ENCODE data around the gene ZNF335. TPM values are rescaled to one million over a fixed set of nuclear protein-coding genes. Genes with fewer than 3 reads are reported as not detected.
A peak's percentile ranks its signal among the peaks of the same experiment; 100 is the strongest.
"Not testable (repeated sequence)": the region's sequence is repeated elsewhere in the genome, so short reads cannot be mapped to it uniquely, and the experiment has no call there.

ZNF335 gene
- total RNA-seq, 1 donor from 2014 or later, result 14.2 TPM

GRCh38 chr20:45959956-45960630 is 11.9 kb downstream of the ZNF335 start:
- Mint-ChIP-seq H3K4me3 (ENCODE audit: unreplicated experiment) (no peak overlapping the region), H3K9me3 (ENCODE audit: low read depth) (no peaks in the 10 kb centered on the region), H3K27me3 (ENCODE audit: low read depth) (no peaks in the 10 kb centered on the region), H3K36me3 (ENCODE audit: low read depth) (peaks cover 41% of the 10 kb centered on the region), H3K4me1 (ENCODE audit: low read depth) (no peaks in the 10 kb centered on the region), H3K27ac (ENCODE audit: unreplicated experiment) (no peak overlapping the region)
- peak; percentile 71 for DNase-seq (ENCODE audit: low spot score)
- TF ChIP-seq, protein P1, sequence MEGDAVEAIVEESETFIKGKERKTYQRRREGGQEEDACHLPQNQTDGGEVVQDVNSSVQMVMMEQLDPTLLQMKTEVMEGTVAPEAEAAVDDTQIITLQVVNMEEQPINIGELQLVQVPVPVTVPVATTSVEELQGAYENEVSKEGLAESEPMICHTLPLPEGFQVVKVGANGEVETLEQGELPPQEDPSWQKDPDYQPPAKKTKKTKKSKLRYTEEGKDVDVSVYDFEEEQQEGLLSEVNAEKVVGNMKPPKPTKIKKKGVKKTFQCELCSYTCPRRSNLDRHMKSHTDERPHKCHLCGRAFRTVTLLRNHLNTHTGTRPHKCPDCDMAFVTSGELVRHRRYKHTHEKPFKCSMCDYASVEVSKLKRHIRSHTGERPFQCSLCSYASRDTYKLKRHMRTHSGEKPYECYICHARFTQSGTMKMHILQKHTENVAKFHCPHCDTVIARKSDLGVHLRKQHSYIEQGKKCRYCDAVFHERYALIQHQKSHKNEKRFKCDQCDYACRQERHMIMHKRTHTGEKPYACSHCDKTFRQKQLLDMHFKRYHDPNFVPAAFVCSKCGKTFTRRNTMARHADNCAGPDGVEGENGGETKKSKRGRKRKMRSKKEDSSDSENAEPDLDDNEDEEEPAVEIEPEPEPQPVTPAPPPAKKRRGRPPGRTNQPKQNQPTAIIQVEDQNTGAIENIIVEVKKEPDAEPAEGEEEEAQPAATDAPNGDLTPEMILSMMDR (IDR thresholded peaks at IDR 0.05), result no peak

GRCh38 chr20:45959126-45959525 is 12.9 kb downstream of the ZNF335 start:
- no peaks in the 10 kb centered on the region for H3K27me3 Mint-ChIP-seq (ENCODE audit: low read depth)
- H3K36me3 Mint-ChIP-seq (ENCODE audit: low read depth), result peaks cover 38% of the 10 kb centered on the region
- peak; percentile 90 for DNase-seq (ENCODE audit: low spot score)
- no peak overlapping the region for H3K27ac Mint-ChIP-seq (ENCODE audit: unreplicated experiment)
- no peak overlapping the region for H3K4me3 Mint-ChIP-seq (ENCODE audit: unreplicated experiment)
- TF ChIP-seq, protein P1 (IDR thresholded peaks at IDR 0.05), result no peak
- no peaks in the 10 kb centered on the region for H3K9me3 Mint-ChIP-seq (ENCODE audit: low read depth)
- no peaks in the 10 kb centered on the region for H3K4me1 Mint-ChIP-seq (ENCODE audit: low read depth)

GRCh38 chr20:45958593-45958992 is 13.4 kb downstream of the ZNF335 start:
- DNase-seq (ENCODE audit: low spot score), result peak; percentile 8
- Mint-ChIP-seq H3K27ac (ENCODE audit: unreplicated experiment) (no peak overlapping the region), H3K36me3 (ENCODE audit: low read depth) (peaks cover 36% of the 10 kb centered on the region), H3K27me3 (ENCODE audit: low read depth) (no peaks in the 10 kb centered on the region), H3K4me3 (ENCODE audit: unreplicated experiment) (no peak overlapping the region), H3K9me3 (ENCODE audit: low read depth) (no peaks in the 10 kb centered on the region), H3K4me1 (ENCODE audit: low read depth) (no peaks in the 10 kb centered on the region)
- TF ChIP-seq, protein P1 (IDR thresholded peaks at IDR 0.05), result no peak

DNA sequence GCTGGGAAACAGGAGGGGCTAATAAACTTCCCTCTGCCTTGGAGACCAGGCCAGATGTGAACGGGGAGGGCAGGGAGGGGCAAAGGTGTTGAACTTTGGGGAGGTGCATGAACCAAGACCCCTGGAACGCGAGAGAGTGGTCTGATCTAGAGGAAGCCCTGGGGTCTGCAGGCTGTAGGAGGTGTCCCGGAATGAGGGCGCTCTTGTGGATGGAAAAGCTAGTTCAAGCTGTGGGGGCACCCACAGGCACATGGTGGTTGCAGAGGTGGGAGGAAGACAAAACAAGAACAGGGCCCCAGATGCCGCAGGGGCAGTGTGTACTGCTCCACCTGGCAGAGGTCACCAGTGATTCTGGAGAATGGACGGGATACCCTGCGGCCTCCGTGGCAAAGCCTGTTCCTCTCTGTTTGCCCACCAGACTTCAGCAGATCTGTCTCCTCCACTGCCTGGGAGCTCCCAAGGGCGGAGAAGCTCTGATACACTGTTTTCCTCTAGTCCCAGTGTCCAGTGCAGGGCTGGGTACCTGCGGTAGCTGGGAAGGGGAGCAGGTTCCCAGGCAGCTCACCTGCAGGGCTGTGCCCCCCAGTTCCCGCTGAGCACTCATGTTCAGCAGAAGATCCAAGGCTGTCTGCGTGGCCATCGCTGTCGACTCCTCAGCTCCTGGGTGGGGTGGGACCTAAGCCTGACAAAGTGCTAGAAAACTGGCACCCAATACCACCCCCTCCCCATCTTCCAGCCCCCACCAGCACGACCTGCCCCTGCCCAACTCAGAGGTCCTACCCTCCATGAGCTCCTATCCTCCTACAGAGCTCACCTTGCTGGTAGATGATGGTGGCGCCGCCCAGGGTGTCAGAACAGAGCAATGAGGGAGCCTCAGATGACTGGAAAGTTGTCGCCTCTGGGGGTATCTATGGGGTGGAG is 14.7 kb downstream of the ZNF335 start:
- DNase-seq (ENCODE audit: low spot score), result peak; percentile 76
- Mint-ChIP-seq H3K4me1 (ENCODE audit: low read depth) (no peaks in the 10 kb centered on the region), H3K27me3 (ENCODE audit: low read depth) (no peaks in the 10 kb centered on the region), H3K36me3 (ENCODE audit: low read depth) (peaks cover 29% of the 10 kb centered on the region), H3K9me3 (ENCODE audit: low read depth) (no peaks in the 10 kb centered on the region), H3K27ac (ENCODE audit: unreplicated experiment) (no peak overlapping the region), H3K4me3 (ENCODE audit: unreplicated experiment) (no peak overlapping the region)
- TF ChIP-seq, protein P1 (IDR thresholded peaks at IDR 0.05), result no peak

GRCh38 chr20:45956326-45956725 is 15.7 kb downstream of the ZNF335 start:
- not testable (repeated sequence) for H3K4me1 Mint-ChIP-seq (ENCODE audit: low read depth); H3K27ac Mint-ChIP-seq (ENCODE audit: unreplicated experiment); H3K9me3 Mint-ChIP-seq (ENCODE audit: low read depth); H3K27me3 Mint-ChIP-seq (ENCODE audit: low read depth); H3K4me3 Mint-ChIP-seq (ENCODE audit: unreplicated experiment)
- peaks cover 25% of the 10 kb centered on the region for H3K36me3 Mint-ChIP-seq (ENCODE audit: low read depth)
- DNase-seq (ENCODE audit: low spot score), result peak; percentile 9

All from chondrocyte (in vitro differentiated cells).